SK-N-SH (cell line): ENCODE results near the gene OR52A1.

Experiments
- CHD2 ChIP-seq: fragments of 150-350 bp; IDR thresholded peaks from 2 replicates; pipeline ENCODE4 v1.6.1; 2018; ENCODE audit warnings: low read length; ENCODE audit not compliant: partially characterized antibody
- CTCF ChIP-seq: fragments of 200-600 bp; sonication (generic); IDR thresholded peaks from 2 replicates; pipeline ENCODE4 v1.6.1; 2017; ENCODE audit warnings: antibody characterized with exemption, mild to moderate bottlenecking, moderate library complexity
- FOSL2 ChIP-seq: IDR thresholded peaks from 2 replicates; pipeline ENCODE4 v1.4.0; 2012; ENCODE audit warnings: low read depth, mild to moderate bottlenecking, moderate library complexity, borderline replicate concordance
- RAD21 ChIP-seq: IDR thresholded peaks from 2 replicates; pipeline ENCODE4 v1.6.1; 2012; ENCODE audit warnings: mild to moderate bottlenecking, low read length
- RFX5 ChIP-seq: IDR thresholded peaks from 2 replicates; pipeline ENCODE4 v1.6.1; 2012; ENCODE audit warnings: mild to moderate bottlenecking, improper control_type of control experiment, low read length
- TAF1 ChIP-seq: IDR thresholded peaks from 2 replicates; pipeline ENCODE4 v1.6.1; 2012; ENCODE audit warnings: low read depth, mild to moderate bottlenecking, low read length, moderate library complexity, borderline replicate concordance

DNA sequence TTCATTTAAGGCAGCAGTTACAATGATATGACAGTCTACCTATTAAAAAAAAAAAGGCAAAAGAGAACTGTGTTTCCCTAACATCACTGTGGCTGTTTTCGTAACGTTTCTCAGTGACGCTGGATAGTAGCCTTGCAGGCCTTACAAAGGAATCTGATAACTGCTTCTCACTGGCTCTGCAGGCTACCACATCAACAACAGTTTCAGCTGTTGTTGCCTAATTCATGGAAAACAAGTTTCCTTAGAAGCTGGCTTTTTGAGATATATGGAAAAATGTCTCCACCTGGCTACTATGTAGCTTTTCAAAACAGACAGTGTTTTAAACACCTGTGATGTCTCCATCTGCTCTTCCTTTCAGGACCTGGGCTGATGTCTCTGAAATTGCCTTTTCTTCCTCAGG is 42.2 kb upstream of the OR52A1 start:
- TF ChIP-seq TAF1 (no peak), CTCF (no peak), CHD2 (no peak), RAD21 (no peak), FOSL2 (no peak), RFX5 (no peak)
